SU-DHL-6 (cell line): ENCODE data around the gene BMPR1B.

Experiments
- CTCF ChIP-seq: fragments of 200-600 bp; sonication (generic); IDR thresholded peaks from one replicate; pipeline ENCODE4 v1.5.1; 2017; ENCODE audit warnings: antibody characterized with exemption, mild to moderate bottlenecking, low read length, moderate library complexity; ENCODE audit not compliant: insufficient read depth, poor library complexity, severe bottlenecking
- EZH2phosphoT487 ChIP-seq: fragments of 200-600 bp; sonication (generic), shearing (Covaris generic); conservative IDR thresholded peaks from 2 replicates; pipeline ENCODE4 v1.6.1; 2018; ENCODE audit warnings: mild to moderate bottlenecking, antibody characterized with exemption, low read length, moderate library complexity, mixed read lengths

- no peak for TF ChIP-seq CTCF
- TF ChIP-seq EZH2phosphoT487: no peak
Measured at GRCh38 chr4:95066050-95066449, 308.3 kb downstream of the BMPR1B start.
